Neural crest cell (in vitro differentiated cells): Measurements from ENCODE around the gene PLEKHA4. TPM values are rescaled to one million over a fixed set of nuclear protein-coding genes. Genes with fewer than 3 reads are reported as not detected.
A peak's percentile ranks its signal among the peaks of the same experiment; 100 is the strongest.
"Not testable (repeated sequence)": the region's sequence is repeated elsewhere in the genome, so short reads cannot be mapped to it uniquely, and the experiment has no call there.

Experiments
- DNase-seq: peaks from one replicate; pipeline ENCODE4 v3.0.0; 2021; ENCODE audit warnings: low read depth, mixed read lengths, low spot score
- H3K27ac Mint-ChIP-seq: one replicate; pipeline ENCODE4 v1.8.0; 2021; ENCODE audit warnings: mild to moderate bottlenecking, mixed read lengths; ENCODE audit not compliant: unreplicated experiment
- H3K27me3 Mint-ChIP-seq: 2 replicates; pipeline ENCODE4 v1.8.0; 2021; ENCODE audit warnings: low read depth, mild to moderate bottlenecking, mixed read lengths
- H3K36me3 Mint-ChIP-seq: 2 replicates; pipeline ENCODE4 v1.8.0; 2021; ENCODE audit warnings: low read depth, mild to moderate bottlenecking, mixed read lengths
- H3K4me1 Mint-ChIP-seq: 2 replicates; pipeline ENCODE4 v1.8.0; 2021; ENCODE audit warnings: mixed read lengths
- H3K4me3 Mint-ChIP-seq: one replicate; pipeline ENCODE4 v1.8.0; 2021; ENCODE audit warnings: mild to moderate bottlenecking, mixed read lengths
- H3K9me3 Mint-ChIP-seq: 2 replicates; pipeline ENCODE4 v1.8.0; 2021; ENCODE audit warnings: mixed read lengths
- total RNA-seq: library from RNA; stranded (reverse); gene quantifications from 2 replicates; pipeline ENCODE4 v1.2.1, GENCODE V29; 2021
- TF ChIP-seq, protein P1 (sequence below): fragments of 200-600 bp; sonication (generic); conservative IDR thresholded peaks from 2 replicates; pipeline ENCODE4 v1.5.0; 2021; ENCODE audit warnings: antibody characterized with exemption, mild to moderate bottlenecking

PLEKHA4 gene
- total RNA-seq, 1 donor from 2014 or later: 41.8 TPM

DNA sequence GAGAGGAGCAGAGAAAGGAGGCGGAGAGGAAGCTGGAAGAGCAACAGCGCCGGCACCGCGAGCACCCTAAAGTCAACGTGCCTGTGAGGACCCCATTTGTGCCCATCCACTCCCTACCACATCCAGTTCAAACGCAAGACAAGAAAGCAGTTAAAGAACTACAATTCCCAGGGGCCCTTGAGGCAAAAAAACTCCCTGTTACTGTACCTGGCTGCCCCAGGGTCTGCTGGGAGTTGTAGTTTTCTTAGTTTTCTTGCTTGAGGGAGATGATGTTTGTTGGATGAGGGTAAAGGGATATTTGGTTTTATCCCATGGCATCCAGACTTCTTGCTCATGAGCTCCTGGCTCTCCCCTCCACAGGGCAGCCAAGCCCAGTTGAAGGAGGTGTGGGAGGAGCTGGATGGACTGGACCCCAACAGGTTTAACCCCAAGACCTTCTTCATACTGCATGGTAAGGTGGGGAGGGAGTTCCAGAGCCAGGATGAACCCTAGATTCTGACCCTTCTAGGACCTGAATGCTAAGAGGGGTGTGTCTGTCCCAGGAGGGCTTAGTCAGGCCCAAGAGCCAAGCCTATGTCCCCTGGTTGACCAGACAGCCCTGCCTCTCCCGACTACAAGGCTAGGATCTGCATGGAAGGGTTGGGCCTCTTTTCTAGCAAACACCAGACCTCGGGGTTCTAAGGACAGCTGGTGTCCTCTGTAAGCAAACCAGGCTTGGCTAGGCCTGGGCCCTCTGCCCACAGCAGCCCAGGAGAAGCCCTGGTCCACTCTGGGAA lies 44.9 kb upstream of the PLEKHA4 start:
- no peak overlapping the region for H3K4me3 Mint-ChIP-seq
- no peaks in the 10 kb centered on the region for H3K4me1 Mint-ChIP-seq
- no peaks in the 10 kb centered on the region for H3K9me3 Mint-ChIP-seq
- H3K36me3 Mint-ChIP-seq: peaks cover 14% of the 10 kb centered on the region
- TF ChIP-seq, protein P1, sequence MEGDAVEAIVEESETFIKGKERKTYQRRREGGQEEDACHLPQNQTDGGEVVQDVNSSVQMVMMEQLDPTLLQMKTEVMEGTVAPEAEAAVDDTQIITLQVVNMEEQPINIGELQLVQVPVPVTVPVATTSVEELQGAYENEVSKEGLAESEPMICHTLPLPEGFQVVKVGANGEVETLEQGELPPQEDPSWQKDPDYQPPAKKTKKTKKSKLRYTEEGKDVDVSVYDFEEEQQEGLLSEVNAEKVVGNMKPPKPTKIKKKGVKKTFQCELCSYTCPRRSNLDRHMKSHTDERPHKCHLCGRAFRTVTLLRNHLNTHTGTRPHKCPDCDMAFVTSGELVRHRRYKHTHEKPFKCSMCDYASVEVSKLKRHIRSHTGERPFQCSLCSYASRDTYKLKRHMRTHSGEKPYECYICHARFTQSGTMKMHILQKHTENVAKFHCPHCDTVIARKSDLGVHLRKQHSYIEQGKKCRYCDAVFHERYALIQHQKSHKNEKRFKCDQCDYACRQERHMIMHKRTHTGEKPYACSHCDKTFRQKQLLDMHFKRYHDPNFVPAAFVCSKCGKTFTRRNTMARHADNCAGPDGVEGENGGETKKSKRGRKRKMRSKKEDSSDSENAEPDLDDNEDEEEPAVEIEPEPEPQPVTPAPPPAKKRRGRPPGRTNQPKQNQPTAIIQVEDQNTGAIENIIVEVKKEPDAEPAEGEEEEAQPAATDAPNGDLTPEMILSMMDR: no peak
- no peak for DNase-seq
- H3K27ac Mint-ChIP-seq: no peak overlapping the region
- no peaks in the 10 kb centered on the region for H3K27me3 Mint-ChIP-seq

DNA sequence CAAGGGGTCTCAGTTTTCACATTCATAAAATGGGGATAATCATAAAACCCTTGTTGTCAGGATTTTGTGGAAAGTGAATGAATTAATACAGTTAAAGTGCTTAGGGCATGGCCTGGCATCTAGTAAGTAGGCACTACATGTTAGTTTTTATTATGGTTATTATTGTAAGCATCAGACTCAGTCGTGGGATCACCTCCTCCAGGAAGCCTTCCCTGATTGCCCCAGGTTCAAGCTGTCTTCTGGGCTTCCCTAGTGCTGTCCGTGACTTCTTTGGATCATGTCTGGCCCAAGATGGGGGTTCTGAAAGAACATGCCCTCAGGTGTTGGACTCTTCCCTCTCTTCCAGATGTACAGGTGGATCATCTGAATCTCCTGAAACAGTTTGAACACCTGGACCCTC lies 42.4 kb upstream of the PLEKHA4 start:
- Mint-ChIP-seq H3K9me3 (no peaks in the 10 kb centered on the region), H3K4me3 (no peak overlapping the region), H3K27me3 (no peaks in the 10 kb centered on the region), H3K4me1 (no peaks in the 10 kb centered on the region), H3K27ac (no peak overlapping the region), H3K36me3 (peaks cover 14% of the 10 kb centered on the region)
- TF ChIP-seq, protein P1: no peak
- no peak for DNase-seq

DNA sequence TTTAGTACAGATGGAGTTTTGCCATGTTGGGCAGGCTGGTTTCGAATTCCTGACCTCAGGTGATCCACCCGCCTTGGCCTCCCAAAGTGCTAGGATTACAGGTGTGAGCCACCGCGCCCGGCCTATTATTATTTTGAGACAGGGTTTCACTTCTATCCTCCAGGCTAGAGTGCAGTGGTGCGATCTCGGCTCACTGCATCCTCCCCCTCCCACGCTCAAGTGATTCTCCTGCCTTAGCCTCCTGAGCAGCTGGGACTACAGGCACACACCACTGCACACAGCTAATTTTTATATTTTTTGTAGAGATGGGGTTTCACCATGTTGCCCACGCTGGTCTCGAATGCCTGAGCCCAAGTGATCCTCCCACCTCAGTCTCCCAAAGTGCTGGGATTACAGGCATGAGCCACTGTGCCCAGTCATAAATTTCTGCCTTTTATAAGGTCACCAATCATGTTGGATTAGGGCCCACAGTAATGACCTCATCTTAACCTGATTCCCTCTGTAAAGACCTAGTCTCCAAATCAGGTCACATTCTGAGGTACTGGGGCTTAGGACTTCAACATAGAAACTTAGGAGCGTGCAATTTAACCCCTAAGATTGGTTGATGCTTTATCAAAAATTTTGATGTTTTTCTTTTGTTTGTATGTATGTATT lies 41.1 kb upstream of the PLEKHA4 start:
- H3K4me1 Mint-ChIP-seq, H3K4me3 Mint-ChIP-seq, H3K9me3 Mint-ChIP-seq, DNase-seq, H3K27me3 Mint-ChIP-seq, H3K27ac Mint-ChIP-seq: not testable (repeated sequence)
- peaks cover 18% of the 10 kb centered on the region for H3K36me3 Mint-ChIP-seq

DNA sequence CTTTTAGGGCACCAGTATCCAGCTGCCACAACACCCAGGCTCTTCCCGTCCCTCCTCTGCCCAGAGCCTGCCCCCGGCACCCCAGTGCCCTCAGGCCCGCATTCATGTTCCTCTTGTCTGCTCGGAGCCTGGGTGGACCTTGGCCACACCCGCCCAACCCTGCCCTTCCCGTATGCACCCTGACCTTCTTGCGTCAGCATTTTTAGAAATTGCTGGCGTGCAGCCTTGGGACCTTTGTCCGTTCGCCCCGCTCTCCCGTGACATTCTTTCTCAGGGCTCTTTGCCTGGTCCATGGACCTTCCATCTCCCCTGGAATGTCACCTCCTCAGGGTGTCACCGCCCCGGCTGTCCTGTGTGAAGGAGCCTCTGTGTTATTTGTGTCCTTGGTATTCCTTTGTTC lies 39.3 kb upstream of the PLEKHA4 start:
- H3K36me3 Mint-ChIP-seq: peaks cover 11% of the 10 kb centered on the region

DNA sequence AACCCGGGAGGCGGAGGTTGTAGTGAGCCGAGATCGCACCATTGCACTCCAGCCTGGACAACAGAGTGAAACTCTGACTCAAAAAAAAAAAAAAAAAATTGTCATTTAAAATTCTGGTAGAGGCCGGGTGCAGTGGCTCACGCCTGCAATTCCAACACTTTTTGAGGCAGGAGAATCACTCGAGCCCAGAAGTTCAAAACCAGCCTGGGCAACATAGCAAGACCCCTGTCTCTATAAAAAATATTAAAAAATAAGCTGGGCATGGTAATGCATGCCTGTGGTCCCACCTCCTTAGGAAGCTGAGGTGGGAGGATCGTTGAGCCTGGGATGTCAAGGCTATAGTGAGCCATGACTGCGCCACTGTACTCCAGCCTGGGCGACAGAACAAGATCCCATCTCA lies 37.9 kb upstream of the PLEKHA4 start:
- Mint-ChIP-seq H3K4me3 (no peak overlapping the region), H3K4me1 (peaks cover 4% of the 10 kb centered on the region), H3K27me3 (no peaks in the 10 kb centered on the region), H3K9me3 (no peaks in the 10 kb centered on the region), H3K36me3 (peaks cover 11% of the 10 kb centered on the region), H3K27ac (no peak overlapping the region)
- TF ChIP-seq, protein P1: no peak
- no peak for DNase-seq

More for the DNA sequence above, 39.3 kb upstream of the PLEKHA4 start:
- Mint-ChIP-seq H3K27me3 (no peaks in the 10 kb centered on the region), H3K9me3 (no peaks in the 10 kb centered on the region), H3K4me1 (peaks cover under 1% of the 10 kb centered on the region), H3K27ac (no peak overlapping the region), H3K4me3 (peak overlapping the region; percentile 54)
- DNase-seq: no peak
- TF ChIP-seq, protein P1: no peak

DNA sequence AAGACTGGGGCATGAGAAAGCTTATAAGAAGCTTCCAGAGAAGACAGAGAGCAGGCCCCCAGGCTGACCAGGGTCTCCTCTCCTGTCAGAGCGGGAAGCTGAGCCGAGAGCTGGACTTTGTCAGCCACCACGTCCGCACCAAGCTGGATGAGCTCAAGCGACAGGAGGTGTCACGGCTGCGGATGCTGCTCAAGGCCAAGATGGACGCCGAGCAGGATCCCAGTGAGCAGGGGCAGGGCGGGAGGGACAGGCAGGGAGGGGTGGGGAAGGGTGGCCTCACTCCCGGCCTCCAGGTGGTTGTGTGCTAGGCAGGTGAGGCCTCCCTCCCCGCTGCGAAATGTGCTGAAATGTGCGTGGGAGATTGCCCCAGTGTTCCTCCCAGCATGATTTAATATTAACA lies 37.2 kb upstream of the PLEKHA4 start:
- Mint-ChIP-seq H3K27ac (no peak overlapping the region), H3K9me3 (no peaks in the 10 kb centered on the region), H3K36me3 (peaks cover 11% of the 10 kb centered on the region), H3K4me3 (no peak overlapping the region), H3K4me1 (peaks cover 11% of the 10 kb centered on the region), H3K27me3 (no peaks in the 10 kb centered on the region)
- no peak for DNase-seq
- TF ChIP-seq, protein P1: no peak

DNA sequence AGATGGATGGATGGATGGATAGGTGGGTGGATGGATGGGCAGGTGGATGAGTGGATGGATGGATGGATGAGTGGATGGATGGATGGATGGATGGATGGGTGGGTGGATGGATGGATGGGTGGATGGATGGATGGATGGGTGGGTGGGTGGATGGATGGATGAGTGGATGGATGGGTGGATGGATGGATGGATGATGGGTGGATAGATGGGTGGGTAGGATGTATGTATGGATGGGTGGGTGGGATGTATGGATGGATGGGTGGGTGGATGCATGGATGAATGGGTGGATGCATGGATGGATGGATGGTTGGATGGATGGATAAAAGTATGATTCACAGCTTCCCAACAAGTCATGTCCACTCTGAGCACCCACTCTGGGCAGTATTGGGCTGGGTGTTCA lies 35.4 kb upstream of the PLEKHA4 start:
- Mint-ChIP-seq H3K4me1 (peaks cover 23% of the 10 kb centered on the region), H3K36me3 (peaks cover 11% of the 10 kb centered on the region)
- not testable (repeated sequence) for H3K27ac Mint-ChIP-seq, H3K9me3 Mint-ChIP-seq, H3K4me3 Mint-ChIP-seq, DNase-seq, H3K27me3 Mint-ChIP-seq

DNA sequence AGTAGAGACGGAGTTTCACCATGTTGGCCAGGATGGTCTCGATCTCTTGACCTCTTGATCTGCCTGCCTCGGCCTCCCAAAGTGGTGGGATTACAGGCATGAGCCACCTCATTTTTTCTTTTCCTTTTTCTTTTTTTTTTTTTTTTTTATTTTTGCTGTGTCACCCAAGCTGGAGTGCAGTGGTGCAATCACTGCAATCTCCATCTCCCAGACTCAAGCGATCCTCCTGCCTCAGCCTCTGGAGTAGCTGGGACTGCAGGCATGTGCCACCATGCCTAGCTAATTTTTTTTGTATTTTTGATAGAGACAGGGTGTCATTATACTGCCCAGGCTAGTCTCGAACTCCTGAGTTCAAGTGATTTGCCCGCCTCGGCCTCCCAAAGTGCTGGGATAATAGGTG lies 33.9 kb upstream of the PLEKHA4 start:
- not testable (repeated sequence) for DNase-seq, H3K9me3 Mint-ChIP-seq, H3K27ac Mint-ChIP-seq, H3K27me3 Mint-ChIP-seq
- Mint-ChIP-seq H3K4me1 (peaks cover 23% of the 10 kb centered on the region), H3K36me3 (peaks cover 11% of the 10 kb centered on the region), H3K4me3 (peak overlapping the region; percentile 29)
